Neural cell (in vitro differentiated cells): ENCODE data around the gene PKP3. TPM values are rescaled to one million over a fixed set of nuclear protein-coding genes. Genes with fewer than 3 reads are reported as not detected.

Experiments used
- H2AFZ ChIP-seq: fragments of 200-600, 300-800 bp; sonication (generic), shearing (Covaris generic); 2 replicates; pipeline ENCODE4 v1.6.0; 2014; ENCODE audit warnings: low read depth, mild to moderate bottlenecking, antibody characterized with exemption, low read length, moderate library complexity
- H3F3A ChIP-seq: fragments of 200-600 bp; shearing (Covaris generic); 2 replicates; pipeline ENCODE4 v1.6.1; 2016; ENCODE audit warnings: mild to moderate bottlenecking, moderate library complexity, mixed read lengths, antibody characterized with exemption, low read length; ENCODE audit not compliant: insufficient read depth, poor library complexity, severe bottlenecking
- H3K27ac ChIP-seq: fragments of 200-600, 300-800 bp; sonication (generic), shearing (Covaris generic); 2 replicates; pipeline ENCODE4 v1.5.1; 2014; ENCODE audit warnings: mild to moderate bottlenecking, low read length, moderate library complexity
- H3K27me3 ChIP-seq: fragments of 300-800, 200-600 bp; sonication (generic), shearing (Covaris generic); 2 replicates; pipeline ENCODE4 v1.6.0; 2014; ENCODE audit warnings: mild to moderate bottlenecking, low read depth, low read length, moderate library complexity; ENCODE audit not compliant: insufficient read depth
- H3K36me3 ChIP-seq: fragments of 300-800, 200-600 bp; sonication (generic), shearing (Covaris generic); 2 replicates; pipeline ENCODE4 v1.5.1; 2014; ENCODE audit warnings: mild to moderate bottlenecking, antibody characterized with exemption, low read length, moderate library complexity; ENCODE audit not compliant: insufficient read depth
- H3K4me2 ChIP-seq: fragments of 300-800, 200-600 bp; sonication (generic), shearing (Covaris generic); 2 replicates; pipeline ENCODE4 v1.6.0; 2014; ENCODE audit warnings: mild to moderate bottlenecking, low read length
- H3K4me3 ChIP-seq: fragments of 300-800, 200-600 bp; sonication (generic), shearing (Covaris generic); 2 replicates; pipeline ENCODE4 v1.5.1; 2014; ENCODE audit warnings: mild to moderate bottlenecking, low read length, moderate library complexity
- H3K79me2 ChIP-seq: fragments of 200-600 bp; shearing (Covaris generic); replicated peaks from 2 replicates; pipeline ENCODE4 v1.6.0; 2014; ENCODE audit warnings: mild to moderate bottlenecking, low read length, moderate library complexity; ENCODE audit not compliant: insufficient read depth
- H3K9ac ChIP-seq: fragments of 300-800, 200-600 bp; sonication (generic), shearing (Covaris generic); 2 replicates; pipeline ENCODE4 v1.6.1; 2016; ENCODE audit warnings: mild to moderate bottlenecking, low read length, mixed read lengths
- H3K9me2 ChIP-seq: fragments of 200-600 bp; shearing (Covaris generic); 2 replicates; pipeline ENCODE4 v1.6.1; 2016; ENCODE audit warnings: mild to moderate bottlenecking, low read length, mixed read lengths; ENCODE audit not compliant: insufficient read depth
- H3K9me3 ChIP-seq: fragments of 200-600, 300-800 bp; sonication (generic), shearing (Covaris generic); 2 replicates; pipeline ENCODE4 v1.6.1; 2016; ENCODE audit warnings: mild to moderate bottlenecking, mixed run types, low read length, moderate library complexity, mixed read lengths
- H4K20me1 ChIP-seq: fragments of 200-600 bp; shearing (Covaris generic); 2 replicates; pipeline ENCODE4 v1.6.1; 2016; ENCODE audit warnings: mild to moderate bottlenecking, mixed run types; ENCODE audit not compliant: insufficient read depth
- CTCF ChIP-seq: fragments of 450-650 bp; IDR thresholded peaks from 2 replicates; pipeline ENCODE4 v1.5.1; 2014; ENCODE audit warnings: antibody characterized with exemption, mild to moderate bottlenecking, moderate library complexity; ENCODE audit not compliant: poor library complexity, severe bottlenecking
- EP300 ChIP-seq: fragments of 450-650 bp; conservative IDR thresholded peaks from 2 replicates; pipeline ENCODE4 v1.6.1; 2014; ENCODE audit warnings: antibody characterized with exemption, mild to moderate bottlenecking, moderate library complexity; ENCODE audit not compliant: poor library complexity, severe bottlenecking
- EZH2 ChIP-seq: fragments of 200-600, 300-800 bp; shearing (Covaris generic), sonication (generic); IDR thresholded peaks from 2 replicates; pipeline ENCODE4 v1.6.1; 2014; ENCODE audit warnings: antibody characterized with exemption, low read length, borderline replicate concordance, mild to moderate bottlenecking; ENCODE audit not compliant: insufficient read depth, poor library complexity, severe bottlenecking
- MXI1 ChIP-seq: fragments of 450-650 bp; conservative IDR thresholded peaks from 2 replicates; pipeline ENCODE4 v1.6.1; 2014; ENCODE audit warnings: antibody characterized with exemption, mild to moderate bottlenecking; ENCODE audit not compliant: poor library complexity, severe bottlenecking
- POLR2AphosphoS5 ChIP-seq: IDR thresholded peaks from 2 replicates; pipeline ENCODE4 v1.6.1; 2012
- SMC3 ChIP-seq: fragments of 450-650 bp; conservative IDR thresholded peaks from 2 replicates; pipeline ENCODE4 v1.6.1; 2014; ENCODE audit warnings: antibody characterized with exemption, mild to moderate bottlenecking, moderate library complexity; ENCODE audit not compliant: poor library complexity
- TAF1 ChIP-seq: IDR thresholded peaks from 2 replicates; pipeline ENCODE4 v1.6.1; 2012; ENCODE audit warnings: low read depth
- polyA plus RNA-seq: library from polyadenylated mRNA; depleted of rRNA; stranded (reverse); fragments of >200 nt; gene quantifications from 2 replicates; pipeline ENCODE4 v1.2.3, GENCODE V29; 2014
- TF ChIP-seq, protein P1 (sequence below): IDR thresholded peaks from 2 replicates; pipeline ENCODE4 v1.6.1; 2012; ENCODE audit warnings: borderline replicate concordance

Gene PKP3
- polyA plus RNA-seq, 1 donor from 2014 or later, result not detected

- no peaks in the 10 kb centered on the region for H3K36me3 ChIP-seq
- H2AFZ ChIP-seq, result no peak overlapping the region
- H3K4me3 ChIP-seq, result no peak overlapping the region
- peaks cover under 1% of the 10 kb centered on the region for H3K9me3 ChIP-seq
- no peaks in the 10 kb centered on the region for H3K79me2 ChIP-seq
- TF ChIP-seq SMC3, result no peak
- no peak for TF ChIP-seq MXI1
- no peak for TF ChIP-seq TAF1
- TF ChIP-seq, protein P1, sequence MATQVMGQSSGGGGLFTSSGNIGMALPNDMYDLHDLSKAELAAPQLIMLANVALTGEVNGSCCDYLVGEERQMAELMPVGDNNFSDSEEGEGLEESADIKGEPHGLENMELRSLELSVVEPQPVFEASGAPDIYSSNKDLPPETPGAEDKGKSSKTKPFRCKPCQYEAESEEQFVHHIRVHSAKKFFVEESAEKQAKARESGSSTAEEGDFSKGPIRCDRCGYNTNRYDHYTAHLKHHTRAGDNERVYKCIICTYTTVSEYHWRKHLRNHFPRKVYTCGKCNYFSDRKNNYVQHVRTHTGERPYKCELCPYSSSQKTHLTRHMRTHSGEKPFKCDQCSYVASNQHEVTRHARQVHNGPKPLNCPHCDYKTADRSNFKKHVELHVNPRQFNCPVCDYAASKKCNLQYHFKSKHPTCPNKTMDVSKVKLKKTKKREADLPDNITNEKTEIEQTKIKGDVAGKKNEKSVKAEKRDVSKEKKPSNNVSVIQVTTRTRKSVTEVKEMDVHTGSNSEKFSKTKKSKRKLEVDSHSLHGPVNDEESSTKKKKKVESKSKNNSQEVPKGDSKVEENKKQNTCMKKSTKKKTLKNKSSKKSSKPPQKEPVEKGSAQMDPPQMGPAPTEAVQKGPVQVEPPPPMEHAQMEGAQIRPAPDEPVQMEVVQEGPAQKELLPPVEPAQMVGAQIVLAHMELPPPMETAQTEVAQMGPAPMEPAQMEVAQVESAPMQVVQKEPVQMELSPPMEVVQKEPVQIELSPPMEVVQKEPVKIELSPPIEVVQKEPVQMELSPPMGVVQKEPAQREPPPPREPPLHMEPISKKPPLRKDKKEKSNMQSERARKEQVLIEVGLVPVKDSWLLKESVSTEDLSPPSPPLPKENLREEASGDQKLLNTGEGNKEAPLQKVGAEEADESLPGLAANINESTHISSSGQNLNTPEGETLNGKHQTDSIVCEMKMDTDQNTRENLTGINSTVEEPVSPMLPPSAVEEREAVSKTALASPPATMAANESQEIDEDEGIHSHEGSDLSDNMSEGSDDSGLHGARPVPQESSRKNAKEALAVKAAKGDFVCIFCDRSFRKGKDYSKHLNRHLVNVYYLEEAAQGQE, result no peak
- no peak for TF ChIP-seq EZH2
- H3K4me2 ChIP-seq, result no peak overlapping the region
- no peaks in the 10 kb centered on the region for H3F3A ChIP-seq
- no peaks in the 10 kb centered on the region for H3K27me3 ChIP-seq
- no peaks in the 10 kb centered on the region for H4K20me1 ChIP-seq
- H3K9ac ChIP-seq, result no peak overlapping the region
- H3K27ac ChIP-seq, result no peak overlapping the region
- no peaks in the 10 kb centered on the region for H3K9me2 ChIP-seq
Observed at GRCh38 chr11:392102-392777, 1.8 kb upstream of the PKP3 start.

DNA sequence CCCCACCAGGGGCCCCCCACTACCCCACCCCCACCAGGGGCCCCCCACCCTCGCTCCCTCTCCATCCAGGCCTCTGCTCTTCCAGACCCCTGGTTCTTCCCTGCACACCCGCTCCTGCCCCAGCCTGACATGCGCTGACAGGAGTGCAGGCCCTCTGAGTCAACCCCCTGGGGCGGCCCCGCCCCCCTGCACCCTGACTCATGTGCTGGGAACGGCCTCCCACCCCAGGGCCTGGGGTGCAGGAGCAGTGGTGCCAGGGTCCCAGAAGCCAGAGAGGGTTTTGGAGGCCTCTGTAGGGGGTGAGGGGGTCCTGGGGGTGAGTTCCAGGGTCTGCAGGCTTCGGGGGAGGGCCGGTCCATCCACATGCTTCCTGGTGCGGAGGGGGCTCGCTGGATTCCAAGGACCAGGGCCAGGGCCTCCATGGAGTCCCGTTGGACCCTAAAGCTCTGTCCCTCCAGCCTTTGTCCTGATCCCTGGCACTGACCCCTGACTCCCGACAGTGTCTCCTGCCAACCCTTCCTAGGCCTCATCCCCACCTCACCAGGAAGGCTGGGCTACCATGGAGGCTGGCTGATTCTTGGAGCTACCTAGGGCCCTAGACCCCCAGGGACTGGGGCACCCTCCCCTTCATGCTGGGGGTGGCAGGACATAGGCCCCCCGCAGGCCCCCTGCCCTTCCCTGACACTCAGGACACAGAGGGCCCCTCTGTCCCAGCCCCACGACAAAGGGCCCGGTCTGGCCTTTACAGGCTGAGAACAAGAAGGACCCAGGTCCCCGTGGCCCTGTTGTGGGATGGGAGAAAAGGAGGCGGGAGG, 583 bp upstream of the PKP3 start:
- H3K4me2 ChIP-seq, result no peak overlapping the region
- no peaks in the 10 kb centered on the region for H3K9me3 ChIP-seq
- H3K4me3 ChIP-seq, result no peak overlapping the region
- H3K27me3 ChIP-seq, result no peaks in the 10 kb centered on the region
- H3K9me2 ChIP-seq, result no peaks in the 10 kb centered on the region
- no peaks in the 10 kb centered on the region for H3K79me2 ChIP-seq
- TF ChIP-seq TAF1, result no peak
- TF ChIP-seq CTCF, result no peak
- TF ChIP-seq MXI1, result no peak
- TF ChIP-seq EP300, result no peak
- TF ChIP-seq POLR2AphosphoS5, result no peak
- no peak overlapping the region for H3K27ac ChIP-seq
- H3F3A ChIP-seq, result no peaks in the 10 kb centered on the region
- no peak overlapping the region for H3K9ac ChIP-seq
- H3K36me3 ChIP-seq, result no peaks in the 10 kb centered on the region
- no peaks in the 10 kb centered on the region for H4K20me1 ChIP-seq
- H2AFZ ChIP-seq, result no peak overlapping the region
